Measurements from ENCODE around the gene HOMER2.
"Not testable (repeated sequence)": the region's sequence is repeated elsewhere in the genome, so short reads cannot be mapped to it uniquely, and the experiment has no call there.

Gene HOMER2

DNA sequence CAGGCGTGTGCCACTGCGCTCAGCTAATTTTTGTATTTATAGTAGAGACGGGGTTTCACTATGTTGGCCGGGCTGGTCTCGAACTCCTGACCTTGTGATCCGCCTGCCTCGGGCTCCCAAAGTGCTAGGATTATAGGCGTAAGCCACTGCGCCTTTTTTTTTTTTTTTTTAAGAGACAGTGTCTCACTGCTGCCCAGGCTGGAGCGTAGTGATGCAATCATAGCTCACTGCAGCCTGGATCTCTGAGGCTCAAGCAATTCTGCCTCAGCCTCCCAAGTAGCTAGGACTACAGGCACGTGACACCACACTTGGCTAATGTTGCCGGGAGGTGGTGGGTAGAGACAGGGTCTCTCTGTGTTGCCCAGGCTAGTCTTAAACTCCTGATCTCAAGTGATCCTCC, 59.0 kb downstream of the HOMER2 start:
- ATAC-seq, DNase-seq: not testable (repeated sequence)

DNA sequence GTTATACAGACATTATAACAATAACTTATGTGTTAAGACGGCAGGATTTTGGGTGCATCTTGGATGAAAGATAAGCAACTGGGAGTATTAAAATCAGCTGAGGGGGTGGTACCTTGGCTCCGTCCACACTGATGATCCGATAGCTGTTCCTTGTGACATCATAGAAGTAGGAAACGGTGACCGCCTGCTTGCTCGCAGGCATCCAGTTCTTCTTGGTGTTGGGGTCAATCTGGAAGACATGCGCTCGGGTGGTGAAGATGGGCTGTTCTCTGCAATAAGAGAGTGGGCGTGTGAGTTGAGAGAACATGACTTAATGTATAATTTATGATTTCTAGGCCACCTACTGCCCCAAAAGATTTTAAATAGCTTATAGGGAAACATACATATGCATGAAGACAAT, 59.9 kb downstream of the HOMER2 start:
- ATAC-seq (no peak), DNase-seq (no peak)

DNA sequence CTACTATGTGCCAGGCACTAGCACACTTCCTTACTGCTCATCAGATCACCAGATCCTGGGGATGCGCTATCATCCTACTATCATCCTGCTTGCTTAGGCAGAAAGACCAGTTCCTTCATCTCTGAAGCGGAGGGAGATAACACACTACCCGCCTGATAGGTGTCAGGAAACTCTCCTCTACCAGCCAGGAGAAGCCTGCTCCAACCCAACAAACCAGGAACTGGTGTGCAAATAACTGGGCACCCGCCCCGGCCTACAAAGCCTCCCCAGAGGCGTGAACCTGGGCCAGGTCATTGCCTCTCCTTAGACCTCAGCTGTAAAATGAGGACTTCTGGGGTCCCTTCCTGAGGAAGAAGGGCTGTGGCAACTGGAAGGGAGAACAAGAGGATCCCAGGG, 61.5 kb downstream of the HOMER2 start:
- ATAC-seq = no peak
- DNase-seq = no peak

DNA sequence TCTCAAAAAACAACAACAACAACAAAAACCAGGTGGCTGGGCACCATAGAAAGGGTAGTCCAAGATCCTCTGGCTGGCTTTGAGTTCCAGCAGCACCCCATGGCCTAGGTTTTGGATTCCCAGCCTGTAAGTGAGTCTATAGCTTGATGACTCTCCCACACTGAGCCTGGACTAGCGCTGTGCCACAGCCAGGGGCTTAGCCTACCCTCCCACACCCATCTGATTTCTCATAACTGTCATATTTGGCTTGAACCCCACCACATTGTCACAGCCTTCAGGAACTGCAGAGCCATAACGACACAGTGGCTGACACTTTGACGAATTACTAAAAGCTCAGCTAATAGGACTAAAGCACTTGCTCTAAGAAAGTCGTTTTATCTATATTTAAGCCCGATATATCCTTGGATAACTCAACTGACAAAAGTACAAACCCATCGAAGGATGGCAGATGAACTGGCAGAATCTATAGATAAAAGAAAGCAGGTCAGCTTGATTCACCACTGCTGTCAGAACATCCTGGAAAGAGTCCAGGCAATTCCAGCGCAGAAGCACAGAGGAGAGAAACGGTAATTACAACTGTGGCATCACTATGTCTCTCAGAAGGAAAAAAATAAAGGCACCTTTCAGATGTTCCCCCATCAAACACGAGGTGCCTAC, 62.1 kb downstream of the HOMER2 start:
- DNase-seq = no peak
- ATAC-seq = no peak

DNA sequence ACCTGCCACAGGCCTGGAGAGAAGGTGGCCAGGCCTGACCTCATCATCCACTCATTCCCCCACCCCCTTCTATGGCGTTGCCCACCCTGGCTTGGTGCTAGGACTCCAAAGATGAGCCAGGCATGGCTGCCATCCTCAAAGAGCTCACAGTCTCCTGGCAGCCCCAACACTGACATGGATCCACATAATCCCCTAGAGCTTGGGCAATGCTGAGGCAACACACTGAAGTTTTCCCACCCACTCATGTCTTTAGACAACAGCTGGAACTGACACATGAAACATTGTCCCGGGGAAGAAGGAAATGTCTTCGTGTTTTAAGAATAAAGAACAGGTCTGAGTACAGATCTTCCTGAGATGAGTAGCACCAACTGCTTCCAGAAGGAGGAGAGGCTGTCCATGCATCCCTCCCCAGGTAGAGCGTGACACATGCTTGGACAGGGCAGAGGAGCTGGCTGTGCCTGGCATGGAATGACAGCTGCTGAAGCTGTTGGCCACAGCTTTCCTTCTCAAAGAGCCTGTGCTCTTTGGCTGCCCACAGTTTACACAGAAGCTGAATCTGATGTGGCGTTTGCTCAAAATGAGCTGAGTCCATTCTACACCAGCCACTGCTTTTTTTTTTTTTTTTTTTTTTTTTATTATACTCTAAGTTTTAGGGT, 70.1 kb downstream of the HOMER2 start:
- ATAC-seq (no peak), DNase-seq (no peak)

DNA sequence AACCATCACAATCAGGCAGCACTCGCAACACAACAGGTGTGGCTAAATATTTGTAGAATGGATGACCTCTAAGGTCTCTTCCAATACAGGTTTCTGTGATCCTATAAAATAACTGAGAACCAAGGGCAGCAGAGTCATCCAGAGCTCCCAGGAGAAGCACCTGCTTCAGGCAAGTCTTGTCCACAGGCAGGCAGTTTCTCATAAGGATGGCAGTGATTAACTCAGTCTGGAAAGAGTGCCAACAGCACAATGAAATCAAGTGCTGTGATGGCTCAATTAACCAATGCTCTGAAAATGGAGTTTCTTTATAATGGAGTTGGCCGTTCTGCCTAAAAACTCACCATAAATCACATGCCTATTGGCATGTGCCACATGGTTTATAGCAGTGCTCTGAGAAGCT, 70.8 kb downstream of the HOMER2 start:
- DNase-seq (no peak), ATAC-seq (no peak)

DNA sequence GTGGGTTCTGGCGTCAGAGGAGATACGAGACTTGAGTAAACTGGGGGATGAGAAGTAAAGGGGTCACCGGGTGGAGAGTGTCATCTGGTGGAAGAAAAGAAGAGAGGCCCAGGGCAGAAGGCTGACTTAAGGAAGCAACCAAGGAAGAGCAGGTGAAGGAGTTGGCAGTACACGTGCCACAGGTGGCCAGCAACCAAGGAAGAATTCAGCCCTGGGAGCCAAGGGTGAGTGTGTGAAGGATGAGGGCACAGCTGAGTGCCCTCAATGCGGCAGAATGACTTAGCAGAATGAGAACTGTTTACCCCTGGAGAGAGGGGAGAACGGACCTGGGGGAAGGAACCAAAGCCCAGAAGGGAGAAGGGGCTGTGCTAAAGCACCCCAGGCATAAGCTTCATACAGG, 71.8 kb downstream of the HOMER2 start:
- ATAC-seq (no peak), DNase-seq (no peak)

DNA sequence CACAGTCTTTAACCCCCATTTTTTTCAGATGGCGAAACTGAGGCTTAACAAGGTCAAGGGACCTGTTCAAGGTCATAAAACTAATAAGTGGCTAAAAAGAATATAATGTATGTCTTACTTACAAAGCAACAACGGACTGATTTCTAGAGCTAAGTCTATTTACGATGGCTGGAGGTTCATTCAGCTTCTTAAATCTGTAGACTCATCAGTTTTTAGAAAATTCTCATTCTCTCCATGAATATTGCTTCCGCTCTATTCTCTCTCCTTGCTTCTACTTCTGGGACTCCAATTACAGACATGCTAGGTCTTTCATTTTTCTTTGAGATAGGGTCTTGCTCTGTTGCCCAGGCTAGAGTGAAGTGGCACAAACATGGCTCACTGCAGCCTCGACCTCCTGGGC, 74.2 kb downstream of the HOMER2 start:
- no peak for DNase-seq
- no peak for ATAC-seq

DNA sequence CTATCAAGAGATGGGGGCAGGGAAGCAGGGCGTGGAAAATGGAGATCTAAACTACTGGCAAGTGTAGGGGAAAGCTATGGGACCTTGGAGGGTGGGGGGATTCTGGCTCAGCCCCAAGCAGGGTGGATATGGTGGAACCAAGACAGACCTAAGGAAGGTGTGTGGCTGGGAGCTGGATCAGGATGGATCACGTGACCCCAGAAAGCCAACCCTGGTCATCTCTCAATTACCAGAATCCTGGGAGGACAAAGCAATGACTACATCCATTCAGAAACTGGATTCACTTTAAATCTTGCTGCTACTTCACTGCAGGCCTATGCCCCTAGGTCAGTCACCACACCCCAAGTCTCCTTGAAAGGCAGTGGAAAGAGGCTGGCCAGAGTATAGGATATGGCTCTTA, 74.7 kb downstream of the HOMER2 start:
- ATAC-seq (no peak), DNase-seq (no peak)

DNA sequence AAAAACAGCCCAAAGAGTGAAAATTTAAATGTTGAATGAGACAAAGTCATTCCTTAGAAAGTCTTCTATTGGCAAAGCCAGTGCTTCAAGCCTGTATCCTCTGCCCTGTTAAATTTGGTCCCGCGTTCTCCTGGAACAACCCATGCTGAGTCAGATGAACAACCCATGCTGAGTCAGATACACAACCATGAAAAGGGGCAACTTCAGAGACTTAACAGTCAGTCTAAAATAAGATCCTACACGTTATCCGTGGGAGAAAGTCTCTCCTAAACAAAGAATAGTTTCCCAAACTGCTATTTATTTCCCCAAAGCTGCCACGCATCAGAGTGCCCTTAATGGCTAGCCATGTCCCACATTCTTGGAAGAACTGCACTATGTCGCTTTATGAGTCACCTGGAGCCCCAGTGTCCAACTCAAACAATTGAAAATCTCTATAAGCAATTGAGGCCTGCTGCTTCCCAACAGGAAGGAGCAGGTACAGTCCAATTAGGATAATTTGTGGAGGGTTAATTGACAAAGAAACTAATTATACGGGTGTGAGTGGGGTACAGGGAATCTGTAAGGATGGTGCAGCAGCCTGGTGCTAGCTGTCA, 77.0 kb downstream of the HOMER2 start:
- no peak for DNase-seq
- ATAC-seq = no peak

DNA sequence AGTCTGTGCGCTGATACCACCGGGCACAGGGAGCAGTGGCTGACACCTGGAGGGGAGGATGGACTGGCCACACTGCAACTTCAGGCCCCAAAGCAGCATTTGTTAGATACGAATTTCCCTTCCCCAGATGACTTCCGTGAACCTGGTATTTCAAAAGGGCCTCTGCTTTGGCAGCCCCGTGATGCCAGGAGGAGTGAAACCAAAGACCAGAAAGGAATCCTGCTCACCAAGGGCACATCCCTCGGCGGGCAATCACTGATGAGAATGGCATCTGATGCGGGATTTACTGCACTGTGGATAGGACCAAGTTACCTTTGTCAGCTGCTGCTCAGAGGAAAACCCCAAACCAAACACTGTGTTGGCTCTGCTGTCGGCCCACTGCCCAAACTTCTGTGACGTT, 77.6 kb downstream of the HOMER2 start:
- DNase-seq = no peak
- no peak for ATAC-seq

DNA sequence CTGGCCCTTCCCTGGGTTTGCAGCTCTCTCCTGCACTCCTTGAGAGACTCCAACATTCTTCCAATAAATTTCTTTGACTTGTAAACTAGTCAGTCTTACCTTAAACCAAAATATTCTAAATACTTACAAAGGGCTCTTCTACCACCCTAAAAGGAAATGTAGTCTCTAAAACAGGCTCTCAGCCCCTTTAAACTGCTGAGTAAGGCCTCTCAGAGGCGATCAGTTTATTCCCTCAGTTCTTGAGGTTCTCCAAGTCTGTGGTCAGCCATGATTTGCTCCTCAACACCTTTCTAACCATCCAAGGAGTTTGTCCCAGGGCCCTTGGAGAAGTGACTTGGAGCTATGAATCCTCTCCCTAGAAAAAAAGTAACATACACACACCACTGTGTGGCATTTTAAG, 78.3 kb downstream of the HOMER2 start:
- ATAC-seq = no peak
- DNase-seq = no peak

DNA sequence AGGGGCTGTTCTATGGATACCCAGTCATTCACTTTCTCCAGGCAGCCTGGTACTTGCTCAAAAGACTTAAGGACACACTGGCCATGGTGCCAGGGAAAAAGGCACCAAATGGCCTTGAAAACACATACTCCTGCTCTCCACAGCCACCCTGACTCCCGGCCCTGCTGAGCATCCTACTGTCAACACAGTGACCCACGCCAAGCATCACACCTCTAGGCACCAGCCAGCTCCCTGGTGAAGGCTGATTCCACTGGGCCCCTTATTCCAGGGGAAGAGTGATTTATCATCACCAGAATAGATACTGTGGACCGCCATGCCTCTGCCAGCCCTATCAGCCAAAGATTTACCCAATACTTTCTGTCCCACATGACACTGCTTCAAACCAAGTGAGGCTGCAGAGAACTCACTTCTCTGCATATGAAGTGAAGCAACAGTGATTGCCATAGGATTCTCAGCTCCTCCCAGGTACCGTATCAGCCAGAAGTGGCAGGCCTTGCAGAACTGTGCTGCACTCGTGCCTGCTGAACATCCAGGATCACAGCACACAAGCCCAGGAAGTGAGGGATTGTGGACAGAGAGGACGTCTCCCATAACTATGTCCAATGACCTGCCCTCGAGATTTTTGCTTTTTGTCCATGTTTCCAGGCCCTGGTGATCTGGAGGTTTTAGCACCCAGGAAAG, 79.4 kb downstream of the HOMER2 start:
- ATAC-seq = no peak
- no peak for DNase-seq

DNA sequence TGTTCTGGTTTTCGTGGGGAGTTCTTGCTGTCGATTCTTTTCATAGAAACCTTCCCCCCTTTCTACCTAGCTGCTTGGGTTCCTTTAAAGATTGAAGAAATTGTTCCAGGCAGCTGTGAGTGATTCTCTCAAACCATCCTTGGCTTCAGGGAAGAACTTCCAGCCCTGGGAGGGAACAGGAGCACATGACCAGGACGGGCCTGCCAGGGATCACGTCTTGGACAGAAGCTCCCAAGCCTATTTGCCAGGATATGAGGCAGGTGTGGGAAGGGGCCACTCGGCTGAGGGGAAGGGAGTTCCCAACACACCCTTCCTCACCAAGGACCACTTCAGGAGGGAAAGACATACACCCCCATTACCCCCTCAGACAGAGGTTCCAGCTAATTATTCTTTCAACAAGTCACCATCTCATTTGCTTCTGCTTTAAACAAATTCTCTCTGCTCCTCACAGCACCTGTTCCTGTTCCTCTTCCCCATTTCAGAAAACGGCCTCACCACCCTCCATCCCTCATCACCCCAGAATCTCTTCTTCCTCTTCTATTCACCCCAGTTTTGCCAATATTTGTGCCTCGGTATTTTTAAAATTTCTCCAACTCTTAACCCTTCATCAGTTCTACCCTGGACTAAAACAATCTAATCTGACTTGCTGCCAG, 80.6 kb downstream of the HOMER2 start:
- no peak for ATAC-seq
- no peak for DNase-seq

DNA sequence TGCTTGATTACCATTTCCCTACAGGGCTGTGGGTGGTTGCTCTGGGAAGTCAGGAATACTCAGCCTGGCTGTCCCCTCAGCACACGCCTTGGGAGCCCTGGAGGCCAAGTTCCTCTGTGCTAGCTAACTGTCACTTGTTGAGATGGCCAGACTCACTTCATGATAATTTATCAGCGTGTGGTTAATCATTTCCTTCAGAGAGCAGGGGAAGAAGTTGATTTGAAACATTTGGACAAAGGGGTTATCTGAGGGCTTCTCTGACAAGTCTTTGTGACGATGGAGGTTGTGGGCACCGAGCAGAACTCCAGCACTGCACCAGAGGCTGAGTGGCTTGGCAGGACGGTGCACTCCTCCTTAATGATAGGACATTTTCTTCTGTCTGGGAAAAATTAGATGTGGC, 81.2 kb downstream of the HOMER2 start:
- no peak for ATAC-seq
- no peak for DNase-seq

DNA sequence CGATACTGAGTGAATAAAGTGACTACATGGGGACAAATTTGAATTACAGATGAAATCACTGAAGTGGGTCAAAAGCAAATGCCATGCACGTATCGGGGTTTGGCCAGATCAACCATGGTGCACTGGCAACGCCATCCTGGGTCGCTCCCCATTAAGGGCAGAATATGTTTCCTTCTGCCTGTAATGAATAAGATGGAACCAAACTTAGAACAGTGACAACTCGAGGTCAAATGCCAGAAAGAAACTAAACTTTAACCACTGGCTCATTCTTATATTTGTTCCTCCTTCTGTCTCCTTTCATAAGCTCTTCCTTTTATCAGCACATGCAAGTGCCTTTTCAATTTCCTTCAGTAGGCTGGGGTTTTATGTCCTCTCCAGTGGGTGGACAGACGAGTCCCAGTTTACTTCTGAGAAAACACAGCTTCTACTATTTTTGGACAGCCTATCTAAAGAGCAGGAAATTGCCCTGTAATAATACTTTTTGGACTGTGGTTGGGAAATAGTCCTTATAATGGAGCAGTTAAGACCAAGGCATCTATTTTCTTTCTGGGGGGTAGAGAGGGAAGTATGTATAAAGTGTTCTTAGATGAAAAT, 81.7 kb downstream of the HOMER2 start:
- ATAC-seq (no peak), DNase-seq (no peak)

DNA sequence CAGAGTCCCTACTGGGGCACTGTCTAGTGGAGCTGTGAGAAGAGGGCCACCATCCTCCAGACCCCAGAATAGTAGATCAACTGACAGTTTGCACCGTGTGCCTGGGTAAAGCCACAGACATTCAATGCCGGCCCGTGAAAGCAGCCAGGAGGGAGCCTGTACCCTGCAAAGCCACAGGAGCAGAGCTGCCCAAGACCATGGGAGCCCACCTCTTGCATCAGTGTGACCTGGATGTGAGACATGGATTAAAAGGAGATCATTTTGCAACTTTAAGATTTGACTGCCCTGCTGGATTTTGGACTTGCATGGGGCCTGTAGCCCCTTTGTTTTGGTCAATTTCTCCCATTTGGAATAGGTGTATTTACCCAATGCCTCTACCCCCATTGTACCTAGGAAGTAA, 86.5 kb downstream of the HOMER2 start:
- DNase-seq, ATAC-seq: not testable (repeated sequence)

DNA sequence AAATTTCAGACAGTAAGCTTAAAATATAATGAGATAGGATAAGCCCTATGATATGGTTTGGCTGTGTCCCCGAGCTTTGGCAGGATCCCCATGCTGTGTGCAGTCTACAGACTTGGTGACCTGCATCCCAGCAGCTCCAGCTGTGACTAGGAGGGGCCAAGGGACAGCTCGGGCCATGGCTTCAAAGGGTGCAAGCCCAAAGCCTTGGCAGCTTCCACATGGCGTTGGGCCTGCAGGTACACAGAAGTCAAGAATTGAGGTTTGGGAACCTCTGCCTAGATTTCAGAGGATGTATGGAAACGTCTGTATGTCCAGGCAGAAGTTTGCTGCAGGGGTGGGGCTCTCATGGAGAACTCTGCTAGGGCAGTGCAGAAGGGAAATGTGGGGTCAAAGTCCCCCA, 86.9 kb downstream of the HOMER2 start:
- ATAC-seq, DNase-seq: not testable (repeated sequence)

DNA sequence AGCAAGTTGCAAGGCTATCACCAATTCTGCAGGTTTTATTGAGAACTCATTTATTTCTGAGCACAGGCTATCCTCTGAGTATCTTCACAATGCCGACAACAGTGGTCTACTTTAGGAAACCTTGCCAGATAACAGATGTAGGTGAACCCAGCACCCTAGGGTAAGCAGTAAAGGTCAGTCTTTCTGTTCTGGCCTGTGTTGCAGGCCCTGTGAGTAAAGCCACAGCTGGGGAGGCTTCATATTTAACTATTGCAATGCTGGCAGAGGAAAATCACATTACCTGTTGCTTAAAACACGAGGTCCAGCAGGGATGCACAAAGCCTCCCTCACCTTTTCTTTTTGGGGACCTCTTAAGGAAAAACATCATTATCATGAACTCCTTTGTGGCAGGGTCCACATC, 87.6 kb downstream of the HOMER2 start:
- DNase-seq (no peak), ATAC-seq (no peak)

DNA sequence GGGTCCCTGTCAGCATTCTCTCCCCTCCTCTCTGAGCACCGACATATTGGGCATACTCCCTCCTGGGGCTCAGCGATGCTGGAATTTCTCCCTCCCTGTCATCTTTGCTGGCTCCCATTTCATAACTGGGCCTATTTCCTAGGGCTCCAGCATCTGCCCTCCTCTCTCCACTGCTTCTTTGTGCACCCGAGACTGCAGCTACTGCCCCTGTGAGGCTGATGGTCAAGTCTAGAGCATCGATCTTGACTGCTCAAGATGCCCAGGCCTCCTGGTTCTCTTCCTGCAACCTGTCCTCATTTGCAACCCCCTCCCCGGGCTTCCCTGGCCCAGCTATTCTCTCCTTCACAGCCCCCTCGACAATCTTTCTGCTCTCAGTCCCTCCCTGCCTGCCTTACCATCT, 89.6 kb downstream of the HOMER2 start:
- ATAC-seq (no peak), DNase-seq (no peak)

DNA sequence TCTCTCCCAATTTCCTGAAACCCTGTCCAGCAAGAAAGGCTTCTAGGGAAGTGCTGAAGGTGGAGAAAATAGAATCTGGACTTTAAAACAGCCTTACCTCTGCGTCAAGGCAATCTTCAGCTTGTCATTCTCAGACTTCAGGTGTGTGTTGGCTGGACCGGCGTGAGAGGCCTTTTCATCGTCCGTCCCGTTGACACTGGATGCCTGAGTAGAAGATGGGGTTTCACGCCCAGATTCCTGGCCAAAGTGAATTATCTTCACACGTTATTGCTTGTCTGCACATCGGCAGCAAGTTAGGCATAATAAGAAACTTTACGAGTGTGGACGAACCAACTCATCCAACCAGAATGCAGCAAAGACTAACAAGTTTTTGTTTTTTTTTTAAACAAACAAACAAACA, 93.6 kb downstream of the HOMER2 start:
- ATAC-seq = no peak
- DNase-seq = no peak

DNA sequence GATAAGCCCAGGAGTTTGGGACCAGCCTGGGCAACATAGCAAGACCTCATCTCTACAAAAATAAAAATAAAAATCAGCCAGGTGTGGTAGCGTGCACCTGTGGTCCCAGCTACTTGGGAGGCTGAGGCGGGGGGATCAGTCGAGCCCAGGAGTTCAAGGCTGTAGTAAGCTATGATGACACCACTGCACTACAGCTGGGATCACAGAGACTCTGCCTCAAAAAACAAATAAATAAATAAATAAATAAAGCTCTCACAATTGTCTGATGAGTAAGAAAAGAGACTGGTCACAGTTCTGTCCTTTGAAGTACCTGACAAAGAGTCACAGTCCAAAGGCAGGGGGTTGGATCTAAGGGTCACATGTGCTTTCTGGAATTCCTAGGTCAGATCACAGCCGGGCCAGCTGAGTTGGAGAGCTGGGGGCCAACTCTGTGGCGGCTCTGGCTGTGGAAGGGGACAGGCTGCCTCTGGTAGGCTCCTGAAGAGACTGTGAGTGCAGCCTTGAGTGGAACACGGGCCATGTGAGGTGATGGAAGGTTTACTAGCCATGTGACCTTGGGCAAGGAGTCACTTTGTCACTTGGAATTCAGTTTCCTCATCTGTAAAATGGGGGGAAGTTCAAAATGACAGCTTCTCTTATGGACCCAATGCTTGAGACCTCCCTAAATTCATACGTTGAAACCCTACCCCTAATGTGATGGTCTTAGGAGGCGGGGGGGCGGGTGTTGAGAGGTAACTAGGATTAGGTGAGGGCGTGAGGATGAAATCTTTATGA, 95.9 kb downstream of the HOMER2 start:
- DNase-seq (no peak), ATAC-seq (no peak)
